Stomach (tissue), 4 donors: ENCODE data around the gene PXYLP1.

ENCODE experiments used
- CTCF ChIP-seq, 7 experiments: fragments of 450-650 bp in 4 of 7; fragments of 200-600 bp in 3 of 7; sonication (generic) in 3 of 7; IDR thresholded peaks; one replicate each; pipeline ENCODE4 v1.5.1; 2016 to 2019; ENCODE audit warnings: antibody characterized with exemption in 7 of 7, control low read depth in 2 of 7, mild to moderate bottlenecking in 1 of 7
- POLR2A ChIP-seq, 4 donors: fragments of 450-650 bp; IDR thresholded peaks; one replicate each; pipeline ENCODE4 v1.6.1; 2016; ENCODE audit warnings: antibody characterized with exemption in 4 of 4, control low read depth in 2 of 4, mild to moderate bottlenecking in 1 of 4, moderate library complexity in 1 of 4
- POLR2AphosphoS5 ChIP-seq, 3 donors: sonication (generic); formaldehyde crosslinking; IDR thresholded peaks; one replicate each; pipeline ENCODE4 v1.6.1; 2016; ENCODE audit warnings: antibody characterized with exemption in 3 of 3

- TF ChIP-seq POLR2A (IDR thresholded peaks at IDR 0.05) (no peak), CTCF (IDR thresholded peaks at IDR 0.05) (no peak), POLR2AphosphoS5 (IDR thresholded peaks at IDR 0.05) (no peak)
These were observed 26.3 kb downstream of the PXYLP1 start for GRCh38 chr3:141257961-141258360.
